Right lobe of liver (tissue), 6 donors: ENCODE data around the gene REN. TPM values are rescaled to one million over a fixed set of nuclear protein-coding genes. Genes with fewer than 3 reads are reported as not detected.
A peak's percentile ranks its signal among the peaks of the same experiment; 100 is the strongest.

Experiments
- ATAC-seq, 4 donors: fragments of 200-7000 bp; cut with Tn5 transposase; one replicate each; pipeline ENCODE4 v1.9.1; 2020; ENCODE audit warnings: mild to moderate bottlenecking in 4 of 4, moderate library complexity in 4 of 4
- DNase-seq, 3 donors: peaks; one replicate each; pipeline ENCODE4 v3.0.0-alpha.2; 2020
- H3K27ac ChIP-seq, 3 donors: fragments of 200-600 bp; one replicate each; pipeline ENCODE4 v1.8.0; 2022
- H3K27me3 ChIP-seq, 2 donors: fragments of 200-600 bp; one replicate each; pipeline ENCODE4 v1.8.0; 2022
- H3K36me3 ChIP-seq, 4 donors: fragments of 200-600 bp; sonication (generic) in 1 of 4; one replicate each; pipeline versions ENCODE4 v1.5.1 to v1.8.0; 2017 to 2022; ENCODE audit warnings: control low read depth in 1 of 4
- H3K4me1 ChIP-seq, 4 donors: fragments of 200-600 bp; sonication (generic) in 1 of 4; one replicate each; pipeline versions ENCODE4 v1.5.1 to v1.8.0; 2017 to 2022; ENCODE audit warnings: control low read depth in 1 of 4
- H3K4me3 ChIP-seq, 3 donors: fragments of 200-600 bp; one replicate each; pipeline ENCODE4 v1.8.0; 2022
- H3K9me3 ChIP-seq, 4 donors: fragments of 200-600 bp; sonication (generic) in 1 of 4; one replicate each; pipeline versions ENCODE4 v1.5.1 to v1.8.0; 2017 to 2022; ENCODE audit warnings: control low read depth in 1 of 4
- CTCF ChIP-seq, 4 donors: fragments of 200-600 bp in 3 of 4; fragments of 450-650 bp in 1 of 4; IDR thresholded peaks; one replicate each; pipeline versions ENCODE4 v1.5.1 to v1.8.0; 2016 to 2022; ENCODE audit warnings: antibody characterized with exemption in 4 of 4, mild to moderate bottlenecking in 2 of 4
- POLR2A ChIP-seq: fragments of 450-650 bp; IDR thresholded peaks from one replicate; pipeline ENCODE4 v1.6.1; 2017; ENCODE audit warnings: antibody characterized with exemption, mild to moderate bottlenecking
- WGBS: methylation state at CpG from one replicate; pipeline ENCODE4 v1.1.6; 2018; ENCODE audit warnings: low coverage, low lambda C conversion rate; ENCODE audit not compliant: insufficient coverage; ENCODE audit errors: missing lambda C conversion rate; 5-methylcytosine and 5-hydroxymethylcytosine counted together
- intact Hi-C, 2 donors: fragments of 100-400 bp; cut with DNase I; formaldehyde crosslinking; loops; one replicate each; pipeline versions ENCODE4 v1.11.2 to v1.14.1; 2022
- total RNA-seq, 6 experiments: library from RNA; depleted of rRNA in 2 of 6; stranded (reverse); fragments of >200 nt in 2 of 6; fragmentation: NEBNext Ultra II Directional in 3 of 6; extraction: Animal tissue kit (Norgen Biotek cat#: 25700) in 3 of 6; gene quantifications; one replicate each; pipeline versions ENCODE4 v1.1.0 to v1.2.4, GENCODE V29; 2016 to 2023
- donor health status: DM: no; HTN: yes; CAD: no.
- donor health status: DM: no; HTN: no; CAD: no.
- donor health status: DM: no; HTN: no; CAD: no.
- donor health status: DM: no; HTN: yes; CAD: no.
- donor health status: DM: no; HTN: yes; CAD: no.

REN gene
- total RNA-seq, 6 experiments from 2014 or later, result 0.25 to 0.44 (median 0.27) TPM; not detected in 1

- TF ChIP-seq POLR2A (no peak), CTCF (IDR thresholded peaks at IDR 0.05) (no peak)
- Histone ChIP-seq H3K4me1 (peaks cover 0 to 20% (median 0%) of the 10 kb centered on the region in 4 donors), H3K9me3 (no peaks in the 10 kb centered on the region), H3K36me3 (no peaks in the 10 kb centered on the region), H3K4me3 (no peak overlapping the region), H3K27me3 (no peaks in the 10 kb centered on the region), H3K27ac (no peak overlapping the region)
- WGBS, result 61% methylated on average over 3 of the region's 3 CpGs
- ATAC-seq (no peak), DNase-seq (no peak)
- intact Hi-C loops, result no loop called here
These were observed 8.8 kb upstream of the REN start for GRCh38 chr1:204174958-204175357.

DNA sequence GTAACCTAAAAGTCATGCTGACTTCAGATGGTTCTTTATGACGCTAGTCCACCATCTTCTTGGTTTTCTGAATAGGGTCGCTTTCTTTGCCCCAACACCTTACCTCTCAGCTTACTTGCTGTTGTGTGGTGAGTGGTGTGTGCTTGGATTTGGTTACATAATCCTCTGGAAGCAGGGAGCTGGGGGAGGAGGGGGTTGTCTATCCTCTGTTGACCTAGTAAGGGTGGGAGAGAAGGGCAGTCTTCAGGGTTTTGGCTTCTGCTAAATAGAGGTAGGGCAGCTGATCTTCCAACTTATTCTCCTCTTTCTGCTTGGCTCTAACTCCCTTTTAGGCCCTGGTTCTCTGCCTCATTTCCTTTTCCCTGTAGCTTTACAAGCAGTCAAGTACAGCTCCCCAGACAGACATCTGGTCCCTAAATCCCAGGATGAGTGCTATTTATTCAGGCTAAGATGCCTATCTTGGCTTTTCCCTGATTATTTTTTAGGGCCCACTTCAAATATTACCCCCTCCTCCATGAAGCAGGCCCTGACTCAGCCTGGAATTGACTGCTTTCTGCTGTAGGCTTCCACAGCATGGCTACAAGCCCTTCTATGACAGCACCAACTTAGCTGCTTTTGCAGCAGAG lies 6.4 kb upstream of the REN start:
- Histone ChIP-seq H3K4me3 (no peak overlapping the region), H3K27ac (no peak overlapping the region), H3K9me3 (no peaks in the 10 kb centered on the region), H3K36me3 (no peaks in the 10 kb centered on the region), H3K4me1 (peaks cover 0 to 20% (median 0%) of the 10 kb centered on the region in 4 donors), H3K27me3 (no peaks in the 10 kb centered on the region)
- 95% methylated on average over 2 of the region's 2 CpGs for WGBS
- DNase-seq (no peak), ATAC-seq (no peak)
- no peak for TF ChIP-seq CTCF (IDR thresholded peaks at IDR 0.05)
- TF ChIP-seq POLR2A, result no peak
- intact Hi-C loops, result no loop called here

- H3K36me3 ChIP-seq, result no peaks in the 10 kb centered on the region
- WGBS, result 18% methylated on average over 4 of the region's 4 CpGs
- peak in 3 of 4 donors; percentile 52 to 87 (median 68) for ATAC-seq
- H3K9me3 ChIP-seq, result no peaks in the 10 kb centered on the region
- H3K4me1 ChIP-seq, result peaks cover 0 to 20% (median 0%) of the 10 kb centered on the region in 4 donors
- TF ChIP-seq CTCF (IDR thresholded peaks at IDR 0.05) (no peak), POLR2A (no peak)
- intact Hi-C loops, result no loop called here
- no peak for DNase-seq
- H3K4me3 ChIP-seq, result no peak overlapping the region
- no peak overlapping the region for H3K27ac ChIP-seq
- H3K27me3 ChIP-seq, result no peaks in the 10 kb centered on the region
These were observed 5.6 kb upstream of the REN start for GRCh38 chr1:204171751-204172178.

GRCh38 chr1:204170494-204171155 lies 4.5 kb upstream of the REN start:
- Histone ChIP-seq H3K9me3 (no peaks in the 10 kb centered on the region), H3K27ac (peak overlapping the region in 1 of 3 donors; percentile 42), H3K4me3 (no peak overlapping the region), H3K4me1 (peaks cover 0 to 20% (median 0%) of the 10 kb centered on the region in 4 donors), H3K36me3 (no peaks in the 10 kb centered on the region), H3K27me3 (no peaks in the 10 kb centered on the region)
- TF ChIP-seq CTCF (IDR thresholded peaks at IDR 0.05) (no peak), POLR2A (no peak)
- intact Hi-C loops, result no loop called here
- peak; percentile 64 to 84 (median 76) for ATAC-seq
- peak in 1 of 3 donors; percentile 59 for DNase-seq
- 56% methylated on average over 3 of the region's 3 CpGs for WGBS
